Kidney tubule cell (primary cell): Measurements from ENCODE around the gene CEP131.
"Not testable (repeated sequence)": the region's sequence is repeated elsewhere in the genome, so short reads cannot be mapped to it uniquely, and the experiment has no call there.

ENCODE experiments used
- DNase-seq: peaks from one replicate; pipeline ENCODE4 v3.0.0-alpha.2; 2018; ENCODE audit warnings: low spot score

CEP131 gene

GRCh38 chr17:81150377-81151077 is 72.2 kb downstream of the CEP131 start:
- DNase-seq, result no peak

- no peak for DNase-seq
Observed at GRCh38 chr17:81148986-81149533, 73.7 kb downstream of the CEP131 start.

GRCh38 chr17:81148571-81148970 is 74.2 kb downstream of the CEP131 start:
- DNase-seq, result no peak

GRCh38 chr17:81147701-81148100 is 75.1 kb downstream of the CEP131 start:
- DNase-seq, result no peak

- not testable (repeated sequence) for DNase-seq
Observed at GRCh38 chr17:81146208-81146607, 76.6 kb downstream of the CEP131 start.

- DNase-seq, result no peak
Observed at GRCh38 chr17:81144423-81144781, 78.4 kb downstream of the CEP131 start.

- DNase-seq, result no peak
Observed at GRCh38 chr17:81143717-81144422, 78.9 kb downstream of the CEP131 start.

GRCh38 chr17:81143200-81143527 is 79.6 kb downstream of the CEP131 start:
- DNase-seq, result no peak

- DNase-seq, result peak; percentile 69
Observed at GRCh38 chr17:81142301-81143199, 80.2 kb downstream of the CEP131 start.

GRCh38 chr17:81140695-81141094 is 82.1 kb downstream of the CEP131 start:
- no peak for DNase-seq

GRCh38 chr17:81140018-81140417 is 82.7 kb downstream of the CEP131 start:
- no peak for DNase-seq
